K562 (cell line): Measurements from ENCODE around the gene RFX3. TPM values are rescaled to one million over a fixed set of nuclear protein-coding genes. Genes with fewer than 3 reads are reported as not detected.

Source experiments
- GABPA ChIP-seq: fragments of 200-800 bp; sonication (Bioruptor generic); conservative IDR thresholded peaks from 2 replicates; pipeline ENCODE4 v1.6.1; 2016; ENCODE audit warnings: low read depth, missing genetic modification characterization, missing compliant biosample characterization
- HDGF ChIP-seq: fragments of 450-650 bp; IDR thresholded peaks from 2 replicates; pipeline ENCODE4 v1.6.1; 2016
- NCOA6 ChIP-seq: fragments of 450-650 bp; IDR thresholded peaks from 2 replicates; pipeline ENCODE4 v1.6.1; 2017; ENCODE audit warnings: mild to moderate bottlenecking
- NFYB ChIP-seq: IDR thresholded peaks from 2 replicates; pipeline ENCODE4 v1.6.1; 2011; ENCODE audit warnings: mild to moderate bottlenecking, moderate library complexity; ENCODE audit not compliant: insufficient read length; ENCODE audit errors: extremely low read depth
- SRSF3 ChIP-seq: fragments of 200-400 bp; formaldehyde crosslinking; IDR thresholded peaks from 2 replicates; pipeline ENCODE4 v1.6.1; 2016; ENCODE audit warnings: mild to moderate bottlenecking, low read length, moderate library complexity; ENCODE audit not compliant: insufficient read depth
- WHSC1 ChIP-seq: IDR thresholded peaks from one replicate; pipeline ENCODE4 v1.6.1; 2012; ENCODE audit warnings: low read length, control low read depth, inconsistent platforms
- ZNF121 ChIP-seq: sonication (generic); formaldehyde crosslinking; conservative IDR thresholded peaks from 2 replicates; pipeline ENCODE4 v1.8.0; 2022; ENCODE audit warnings: missing genetic modification reagents
- ZNF668 ChIP-seq: fragments of 250-450 bp; sonication (Bioruptor Pico); IDR thresholded peaks from 2 replicates; pipeline ENCODE4 v1.8.0; 2022; ENCODE audit warnings: mild to moderate bottlenecking, inconsistent platforms
- ZNF699 ChIP-seq: fragments of 250-450 bp; sonication (Bioruptor Pico); IDR thresholded peaks from 2 replicates; pipeline ENCODE4 v1.8.0; 2021; ENCODE audit warnings: mild to moderate bottlenecking, moderate library complexity; ENCODE audit not compliant: insufficient replicate concordance
- ZNF780A ChIP-seq: fragments of 250-450 bp; sonication (Bioruptor Pico); IDR thresholded peaks from 2 replicates; pipeline ENCODE4 v1.5.0; 2021; ENCODE audit warnings: mild to moderate bottlenecking
- polyA plus RNA-seq, 8 experiments: library from polyadenylated mRNA; depleted of rRNA in 4 of 8; stranded (reverse) in 5 of 8; unstranded in 3 of 8; fragments of >200 nt; fragmentation: Nextera tagmentation in 2 of 8; fragmentation: Illumina TruSeq in 1 of 8; extraction: Ambion mirVana in 2 of 8; extraction: Trizol in 1 of 8; gene quantifications; 2 replicates each; pipeline versions ENCODE4 v1.2.1 to v1.2.3, GENCODE V29; 2011 to 2014; ENCODE audit warnings: inconsistent platforms in 1 of 8, missing spikeins in 1 of 8
- total RNA-seq, 7 experiments: library from RNA; depleted of rRNA in 6 of 7; stranded (reverse); fragments of >200 nt in 6 of 7; fragmentation: Illumina TruSeq in 2 of 7; extraction: Trizol in 2 of 7; gene quantifications; 2 replicates each; pipeline versions ENCODE4 v1.2.1 to v1.2.3, GENCODE V29; 2011 to 2021; ENCODE audit warnings: low replicate concordance in 1 of 7
- TF ChIP-seq, protein P1 (sequence below): fragments of 450-650 bp; IDR thresholded peaks from 2 replicates; pipeline ENCODE4 v1.6.1; 2016; ENCODE audit warnings: low read depth
- TF ChIP-seq, protein P2 (sequence below): sonication (generic); IDR thresholded peaks from 2 replicates; pipeline ENCODE4 v1.6.1; 2016
- TF ChIP-seq, protein P3 (sequence below): fragments of 250-450 bp; sonication (Bioruptor Pico); IDR thresholded peaks from 2 replicates; pipeline ENCODE4 v1.8.0; 2022; ENCODE audit warnings: moderate library complexity, mild to moderate bottlenecking, inconsistent platforms
- TF ChIP-seq, protein P4 (sequence below): fragments of 250-450 bp; sonication (Bioruptor Pico); IDR thresholded peaks from 2 replicates; pipeline ENCODE4 v1.5.0; 2022; ENCODE audit warnings: mild to moderate bottlenecking

Gene RFX3
- total and polyA plus RNA-seq, 9 of the 15 experiments (the other 6 are each of a cell fraction or from before 2014, with no cell fraction given): 0.86 to 4.9 (median 2.0) TPM

DNA sequence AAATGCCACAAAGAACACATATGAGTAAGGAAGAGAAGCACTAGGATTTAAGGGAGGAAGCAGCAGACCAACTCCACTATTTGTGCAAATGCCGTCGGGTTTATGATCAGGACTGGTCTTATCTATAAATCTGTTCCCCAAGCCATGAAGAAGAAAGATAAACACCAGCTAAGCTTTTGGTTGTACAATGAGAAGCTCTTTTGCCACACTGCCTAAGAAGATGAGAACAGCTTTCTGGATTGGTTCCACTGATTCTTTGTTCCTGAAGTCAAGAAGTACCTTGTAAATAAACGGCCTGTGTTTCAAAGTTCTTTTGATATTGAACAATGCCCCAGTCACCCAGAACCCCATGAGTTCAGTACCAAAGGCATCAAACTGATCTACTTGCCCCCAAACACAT, 93.9 kb downstream of the RFX3 start (continued):
- TF ChIP-seq, protein P1, sequence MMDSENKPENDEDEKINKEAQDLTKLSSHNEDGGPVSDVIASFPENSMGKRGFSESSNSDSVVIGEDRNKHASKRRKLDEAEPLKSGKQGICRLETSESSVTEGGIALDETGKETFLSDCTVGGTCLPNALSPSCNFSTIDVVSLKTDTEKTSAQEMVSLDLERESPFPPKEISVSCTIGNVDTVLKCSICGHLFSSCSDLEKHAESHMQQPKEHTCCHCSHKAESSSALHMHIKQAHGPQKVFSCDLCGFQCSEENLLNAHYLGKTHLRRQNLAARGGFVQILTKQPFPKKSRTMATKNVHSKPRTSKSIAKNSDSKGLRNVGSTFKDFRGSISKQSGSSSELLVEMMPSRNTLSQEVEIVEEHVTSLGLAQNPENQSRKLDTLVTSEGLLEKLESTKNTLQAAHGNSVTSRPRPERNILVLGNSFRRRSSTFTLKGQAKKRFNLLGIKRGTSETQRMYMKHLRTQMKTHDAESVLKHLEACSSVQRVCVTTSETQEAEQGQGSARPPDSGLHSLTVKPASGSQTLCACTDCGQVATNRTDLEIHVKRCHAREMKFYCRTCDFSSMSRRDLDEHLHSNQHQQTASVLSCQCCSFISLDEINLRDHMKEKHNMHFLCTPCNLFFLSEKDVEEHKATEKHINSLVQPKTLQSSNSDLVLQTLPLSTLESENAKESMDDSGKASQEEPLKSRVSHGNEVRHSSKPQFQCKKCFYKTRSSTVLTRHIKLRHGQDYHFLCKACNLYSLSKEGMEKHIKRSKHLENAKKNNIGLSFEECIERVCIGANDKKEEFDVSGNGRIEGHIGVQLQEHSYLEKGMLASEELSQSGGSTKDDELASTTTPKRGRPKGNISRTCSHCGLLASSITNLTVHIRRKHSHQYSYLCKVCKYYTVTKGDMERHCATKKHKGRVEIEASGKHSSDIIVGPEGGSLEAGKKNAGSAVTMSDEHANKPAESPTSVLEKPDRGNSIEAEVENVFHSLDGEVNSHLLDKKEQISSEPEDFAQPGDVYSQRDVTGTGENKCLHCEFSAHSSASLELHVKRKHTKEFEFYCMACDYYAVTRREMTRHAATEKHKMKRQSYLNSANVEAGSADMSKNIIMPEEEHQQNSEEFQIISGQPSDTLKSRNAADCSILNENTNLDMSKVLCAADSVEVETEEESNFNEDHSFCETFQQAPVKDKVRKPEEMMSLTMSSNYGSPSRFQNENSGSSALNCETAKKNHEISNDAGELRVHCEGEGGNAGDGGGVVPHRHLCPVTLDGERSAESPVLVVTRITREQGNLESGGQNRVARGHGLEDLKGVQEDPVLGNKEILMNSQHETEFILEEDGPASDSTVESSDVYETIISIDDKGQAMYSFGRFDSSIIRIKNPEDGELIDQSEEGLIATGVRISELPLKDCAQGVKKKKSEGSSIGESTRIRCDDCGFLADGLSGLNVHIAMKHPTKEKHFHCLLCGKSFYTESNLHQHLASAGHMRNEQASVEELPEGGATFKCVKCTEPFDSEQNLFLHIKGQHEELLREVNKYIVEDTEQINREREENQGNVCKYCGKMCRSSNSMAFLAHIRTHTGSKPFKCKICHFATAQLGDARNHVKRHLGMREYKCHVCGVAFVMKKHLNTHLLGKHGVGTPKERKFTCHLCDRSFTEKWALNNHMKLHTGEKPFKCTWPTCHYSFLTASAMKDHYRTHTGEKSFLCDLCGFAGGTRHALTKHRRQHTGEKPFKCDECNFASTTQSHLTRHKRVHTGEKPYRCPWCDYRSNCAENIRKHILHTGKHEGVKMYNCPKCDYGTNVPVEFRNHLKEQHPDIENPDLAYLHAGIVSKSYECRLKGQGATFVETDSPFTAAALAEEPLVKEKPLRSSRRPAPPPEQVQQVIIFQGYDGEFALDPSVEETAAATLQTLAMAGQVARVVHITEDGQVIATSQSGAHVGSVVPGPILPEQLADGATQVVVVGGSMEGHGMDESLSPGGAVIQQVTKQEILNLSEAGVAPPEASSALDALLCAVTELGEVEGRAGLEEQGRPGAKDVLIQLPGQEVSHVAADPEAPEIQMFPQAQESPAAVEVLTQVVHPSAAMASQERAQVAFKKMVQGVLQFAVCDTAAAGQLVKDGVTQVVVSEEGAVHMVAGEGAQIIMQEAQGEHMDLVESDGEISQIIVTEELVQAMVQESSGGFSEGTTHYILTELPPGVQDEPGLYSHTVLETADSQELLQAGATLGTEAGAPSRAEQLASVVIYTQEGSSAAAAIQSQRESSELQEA: no peak
- TF ChIP-seq NFYB (no peak), WHSC1 (no peak), SRSF3 (no peak), ZNF121 (CRISPR knock-in tag) (no peak), ZNF780A (no peak), GABPA (tag) (no peak), HDGF (no peak), ZNF699 (CRISPR knock-in tag) (no peak), ZNF668 (CRISPR knock-in tag) (no peak), NCOA6 (no peak)
- TF ChIP-seq, protein P2, sequence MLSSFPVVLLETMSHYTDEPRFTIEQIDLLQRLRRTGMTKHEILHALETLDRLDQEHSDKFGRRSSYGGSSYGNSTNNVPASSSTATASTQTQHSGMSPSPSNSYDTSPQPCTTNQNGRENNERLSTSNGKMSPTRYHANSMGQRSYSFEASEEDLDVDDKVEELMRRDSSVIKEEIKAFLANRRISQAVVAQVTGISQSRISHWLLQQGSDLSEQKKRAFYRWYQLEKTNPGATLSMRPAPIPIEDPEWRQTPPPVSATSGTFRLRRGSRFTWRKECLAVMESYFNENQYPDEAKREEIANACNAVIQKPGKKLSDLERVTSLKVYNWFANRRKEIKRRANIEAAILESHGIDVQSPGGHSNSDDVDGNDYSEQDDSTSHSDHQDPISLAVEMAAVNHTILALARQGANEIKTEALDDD: no peak
- TF ChIP-seq, protein P3, sequence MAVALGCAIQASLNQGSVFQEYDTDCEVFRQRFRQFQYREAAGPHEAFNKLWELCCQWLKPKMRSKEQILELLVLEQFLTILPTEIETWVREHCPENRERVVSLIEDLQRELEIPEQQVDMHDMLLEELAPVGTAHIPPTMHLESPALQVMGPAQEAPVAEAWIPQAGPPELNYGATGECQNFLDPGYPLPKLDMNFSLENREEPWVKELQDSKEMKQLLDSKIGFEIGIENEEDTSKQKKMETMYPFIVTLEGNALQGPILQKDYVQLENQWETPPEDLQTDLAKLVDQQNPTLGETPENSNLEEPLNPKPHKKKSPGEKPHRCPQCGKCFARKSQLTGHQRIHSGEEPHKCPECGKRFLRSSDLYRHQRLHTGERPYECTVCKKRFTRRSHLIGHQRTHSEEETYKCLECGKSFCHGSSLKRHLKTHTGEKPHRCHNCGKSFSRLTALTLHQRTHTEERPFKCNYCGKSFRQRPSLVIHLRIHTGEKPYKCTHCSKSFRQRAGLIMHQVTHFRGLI (CRISPR knock-in tag): no peak
- TF ChIP-seq, protein P4, sequence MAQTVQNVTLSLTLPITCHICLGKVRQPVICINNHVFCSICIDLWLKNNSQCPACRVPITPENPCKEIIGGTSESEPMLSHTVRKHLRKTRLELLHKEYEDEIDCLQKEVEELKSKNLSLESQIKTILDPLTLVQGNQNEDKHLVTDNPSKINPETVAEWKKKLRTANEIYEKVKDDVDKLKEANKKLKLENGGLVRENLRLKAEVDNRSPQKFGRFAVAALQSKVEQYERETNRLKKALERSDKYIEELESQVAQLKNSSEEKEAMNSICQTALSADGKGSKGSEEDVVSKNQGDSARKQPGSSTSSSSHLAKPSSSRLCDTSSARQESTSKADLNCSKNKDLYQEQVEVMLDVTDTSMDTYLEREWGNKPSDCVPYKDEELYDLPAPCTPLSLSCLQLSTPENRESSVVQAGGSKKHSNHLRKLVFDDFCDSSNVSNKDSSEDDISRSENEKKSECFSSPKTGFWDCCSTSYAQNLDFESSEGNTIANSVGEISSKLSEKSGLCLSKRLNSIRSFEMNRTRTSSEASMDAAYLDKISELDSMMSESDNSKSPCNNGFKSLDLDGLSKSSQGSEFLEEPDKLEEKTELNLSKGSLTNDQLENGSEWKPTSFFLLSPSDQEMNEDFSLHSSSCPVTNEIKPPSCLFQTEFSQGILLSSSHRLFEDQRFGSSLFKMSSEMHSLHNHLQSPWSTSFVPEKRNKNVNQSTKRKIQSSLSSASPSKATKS (CRISPR knock-in tag): no peak
